GM18951 (cell line): Measurements from ENCODE around the gene DRC1.
"Not testable (repeated sequence)": the region's sequence is repeated elsewhere in the genome, so short reads cannot be mapped to it uniquely, and the experiment has no call there.

Experiments used
- POLR2A ChIP-seq: IDR thresholded peaks from 4 replicates; pipeline ENCODE4 v1.6.1; 2011; ENCODE audit warnings: mild to moderate bottlenecking; ENCODE audit not compliant: insufficient read length, insufficient read depth; ENCODE audit errors: extremely low read depth
- in situ Hi-C: fragments of 300-500 bp; cut with MboI; formaldehyde crosslinking; loops from one replicate; pipeline ENCODE4 v1.12.0; 2022; ENCODE audit warnings: low sequenced_read_pairs, mixed read lengths, inconsistent platforms; ENCODE audit not compliant: unreplicated experiment

DRC1 gene

GRCh38 chr2:26458365-26459042 is 56.8 kb downstream of the DRC1 start:
- no peak for TF ChIP-seq POLR2A
- in situ Hi-C loops = no loop called here

GRCh38 chr2:26459991-26460612 is 58.4 kb downstream of the DRC1 start:
- in situ Hi-C loops = no loop called here
- TF ChIP-seq POLR2A = no peak

GRCh38 chr2:26460613-26461031 is 58.9 kb downstream of the DRC1 start:
- no peak for TF ChIP-seq POLR2A
- in situ Hi-C loops = no loop called here

- in situ Hi-C loops = no loop called here
- TF ChIP-seq POLR2A = no peak
Observed at GRCh38 chr2:26461601-26462023, 59.9 kb downstream of the DRC1 start.

GRCh38 chr2:26462100-26462499 is 60.4 kb downstream of the DRC1 start:
- in situ Hi-C loops = no loop called here
- no peak for TF ChIP-seq POLR2A

GRCh38 chr2:26462511-26463243 is 61.0 kb downstream of the DRC1 start:
- in situ Hi-C loops = no loop called here
- no peak for TF ChIP-seq POLR2A

- no peak for TF ChIP-seq POLR2A
- in situ Hi-C loops = no loop called here
Observed at GRCh38 chr2:26463244-26464192, 61.8 kb downstream of the DRC1 start.

GRCh38 chr2:26464390-26465265 is 62.9 kb downstream of the DRC1 start:
- in situ Hi-C loops = no loop called here
- no peak for TF ChIP-seq POLR2A

- in situ Hi-C loops = no loop called here
- no peak for TF ChIP-seq POLR2A
Observed at GRCh38 chr2:26465266-26465925, 63.7 kb downstream of the DRC1 start.

GRCh38 chr2:26465981-26466471 is 64.3 kb downstream of the DRC1 start:
- TF ChIP-seq POLR2A = no peak
- in situ Hi-C loops = no loop called here

GRCh38 chr2:26466662-26467310 is 65.1 kb downstream of the DRC1 start:
- in situ Hi-C loops = no loop called here
- TF ChIP-seq POLR2A = no peak

GRCh38 chr2:26468544-26468943 is 66.8 kb downstream of the DRC1 start:
- in situ Hi-C loops = not testable (repeated sequence)
